Stomach (tissue), 9 donors: ENCODE data around the gene NDEL1. TPM values are rescaled to one million over a fixed set of nuclear protein-coding genes. Genes with fewer than 3 reads are reported as not detected.

Experiments
- DNase-seq, 2 donors: peaks; one replicate each; pipeline versions ENCODE4 v3.0.0 to v3.0.0-alpha.2; 2013 to 2019
- H3K27ac ChIP-seq, 5 donors: fragments of 200-600 bp in 4 of 5; sonication (generic) in 4 of 5; one replicate each; pipeline ENCODE4 v1.5.1; 2013 to 2019; ENCODE audit warnings: mild to moderate bottlenecking in 1 of 5, moderate library complexity in 1 of 5
- H3K27me3 ChIP-seq, 3 donors: fragments of 200-600 bp; sonication (generic); one replicate each; pipeline ENCODE4 v1.5.1; 2017 to 2019; ENCODE audit warnings: mixed run types in 1 of 3
- H3K36me3 ChIP-seq, 4 donors: fragments of 200-600 bp; sonication (generic); 1 replicate in 3 of 4; 2 replicates in 1 of 4; pipeline ENCODE4 v1.5.1; 2016 to 2019
- H3K4me1 ChIP-seq, 4 donors: fragments of 200-600 bp; sonication (generic); one replicate each; pipeline ENCODE4 v1.5.1; 2016 to 2019
- H3K4me3 ChIP-seq, 4 donors: fragments of 200-600 bp; sonication (generic) in 3 of 4; one replicate each; pipeline ENCODE4 v1.5.1; 2016 to 2019; ENCODE audit warnings: mild to moderate bottlenecking in 1 of 4
- H3K9me3 ChIP-seq, 4 donors: fragments of 200-600 bp; sonication (generic); one replicate each; pipeline ENCODE4 v1.5.1; 2016 to 2019
- CTCF ChIP-seq, 7 experiments: fragments of 450-650 bp in 4 of 7; fragments of 200-600 bp in 3 of 7; sonication (generic) in 3 of 7; IDR thresholded peaks; one replicate each; pipeline ENCODE4 v1.5.1; 2016 to 2019; ENCODE audit warnings: antibody characterized with exemption in 7 of 7, control low read depth in 2 of 7, mild to moderate bottlenecking in 1 of 7
- EP300 ChIP-seq: sonication (generic); formaldehyde crosslinking; IDR thresholded peaks from one replicate; pipeline ENCODE4 v1.6.1; 2017; ENCODE audit warnings: antibody characterized with exemption
- POLR2A ChIP-seq, 4 donors: fragments of 450-650 bp; IDR thresholded peaks; one replicate each; pipeline ENCODE4 v1.6.1; 2016; ENCODE audit warnings: antibody characterized with exemption in 4 of 4, control low read depth in 2 of 4, mild to moderate bottlenecking in 1 of 4, moderate library complexity in 1 of 4
- POLR2AphosphoS5 ChIP-seq, 3 donors: sonication (generic); formaldehyde crosslinking; IDR thresholded peaks; one replicate each; pipeline ENCODE4 v1.6.1; 2016; ENCODE audit warnings: antibody characterized with exemption in 3 of 3
- WGBS, 5 donors: extraction: QIAGEN DNeasy Blood & Tissue Kit in 3 of 5; methylation state at CpG; one replicate each; pipeline versions ENCODE4 v1.1.5 to v1.1.7; 2013 to 2018; 5-methylcytosine and 5-hydroxymethylcytosine counted together
- intact Hi-C: fragments of 100-400 bp; cut with DNase I; formaldehyde crosslinking; loops from one replicate; pipeline ENCODE4 v1.15.1; 2023; ENCODE audit warnings: low total_unique reads
- polyA plus RNA-seq, 3 donors: library from polyadenylated mRNA; stranded (reverse); fragments of 200-250 nt; gene quantifications; one replicate each; pipeline ENCODE4 v1.2.3, GENCODE V29; 2013
- total RNA-seq, 5 donors: library from RNA; depleted of rRNA; stranded (reverse); fragments of >200 nt; gene quantifications; one replicate each; pipeline versions ENCODE4 v1.1.0 to v1.2.3, GENCODE V29; 2014 to 2016
- donor health status: healthy with polysubstance abuse.
- donor health status: Bipolar disorder and iron deficiency.
- donor health status: healthy.

The NDEL1 gene
- total and polyA plus RNA-seq, 8 donors: 12.8 to 102 (median 42.9) TPM

GRCh38 chr17:8405499-8406016 lies 30.1 kb upstream of the NDEL1 start:
- Histone ChIP-seq H3K9me3 (no peaks in the 10 kb centered on the region), H3K4me1 (peaks cover 0 to 8% (median 3%) of the 10 kb centered on the region in 4 donors), H3K36me3 (no peaks in the 10 kb centered on the region), H3K27me3 (peaks cover 0 to 38% (median 0%) of the 10 kb centered on the region in 3 donors), H3K4me3 (no peak overlapping the region), H3K27ac (no peak overlapping the region)
- intact Hi-C loops: loop anchor here (5.0 kb wide), 1 partner anchor 337 kb away; the partner anchor contains the start of gene CCDC42
- WGBS, 5 donors: 80 to 93% (median 82%) methylated on average over 7 to 11 of the region's 11 CpGs
- TF ChIP-seq POLR2A (IDR thresholded peaks at IDR 0.05) (no peak), EP300 (no peak), POLR2AphosphoS5 (IDR thresholded peaks at IDR 0.05) (no peak), CTCF (IDR thresholded peaks at IDR 0.05) (no peak)
- DNase-seq: no peak

GRCh38 chr17:8406174-8406573 lies 29.5 kb upstream of the NDEL1 start:
- H3K27ac ChIP-seq: no peak overlapping the region
- intact Hi-C loops: loop anchor here (5.0 kb wide), 1 partner anchor 336 kb away; the partner anchor contains the start of gene CCDC42
- DNase-seq: no peak

GRCh38 chr17:8408371-8408770 lies 27.3 kb upstream of the NDEL1 start:
- H3K27me3 ChIP-seq: peaks cover 0 to 38% (median 0%) of the 10 kb centered on the region in 3 donors
- H3K4me1 ChIP-seq: peaks cover 0 to 19% (median 4%) of the 10 kb centered on the region in 4 donors
- H3K9me3 ChIP-seq: no peaks in the 10 kb centered on the region
- no peak overlapping the region for H3K27ac ChIP-seq
- 37 to 57% (median 48%) methylated on average over 14 of the region's 14 CpGs for WGBS, 5 donors
- TF ChIP-seq POLR2A (IDR thresholded peaks at IDR 0.05): no peak
- no peak for TF ChIP-seq POLR2AphosphoS5 (IDR thresholded peaks at IDR 0.05)
- TF ChIP-seq CTCF (IDR thresholded peaks at IDR 0.05): no peak
- no peak for TF ChIP-seq EP300
- H3K36me3 ChIP-seq: no peaks in the 10 kb centered on the region
- intact Hi-C loops: loop anchor here (5.0 kb wide), 1 partner anchor 334 kb away; the partner anchor contains the start of gene CCDC42
- DNase-seq: peak in 1 of 2 donors; percentile 49
- H3K4me3 ChIP-seq: no peak overlapping the region

More at GRCh38 chr17:8406174-8406573, 29.5 kb upstream of the NDEL1 start:
- no peak for TF ChIP-seq POLR2A (IDR thresholded peaks at IDR 0.05)
- no peak for TF ChIP-seq EP300
- no peak for TF ChIP-seq CTCF (IDR thresholded peaks at IDR 0.05)
- no peak for TF ChIP-seq POLR2AphosphoS5 (IDR thresholded peaks at IDR 0.05)
- H3K36me3 ChIP-seq: no peaks in the 10 kb centered on the region
- no peaks in the 10 kb centered on the region for H3K9me3 ChIP-seq
- WGBS, 5 donors: 54 to 75% (median 58%) methylated on average over 2 of the region's 2 CpGs
- peaks cover 0 to 38% (median 0%) of the 10 kb centered on the region in 3 donors for H3K27me3 ChIP-seq
- no peak overlapping the region for H3K4me3 ChIP-seq
- peaks cover 0 to 11% (median 4%) of the 10 kb centered on the region in 4 donors for H3K4me1 ChIP-seq

- intact Hi-C loops: loop anchor here (5.0 kb wide), 1 partner anchor 332 kb away; the partner anchor contains the start of gene CCDC42
- H3K27ac ChIP-seq: peak overlapping the region in 1 of 5 donors; percentile 7
These were observed 25.5 kb upstream of the NDEL1 start for GRCh38 chr17:8409966-8410882.

More at GRCh38 chr17:8409966-8410882, 25.5 kb upstream of the NDEL1 start:
- Histone ChIP-seq H3K36me3 (no peaks in the 10 kb centered on the region), H3K4me1 (peaks cover 0 to 19% (median 4%) of the 10 kb centered on the region in 4 donors), H3K4me3 (peak overlapping the region in 1 of 4 donors; percentile 2), H3K27me3 (peaks cover 0 to 46% (median 0%) of the 10 kb centered on the region in 3 donors), H3K9me3 (no peaks in the 10 kb centered on the region)
- TF ChIP-seq POLR2A (IDR thresholded peaks at IDR 0.05) (no peak), POLR2AphosphoS5 (IDR thresholded peaks at IDR 0.05) (peak in 2 of 3 donors; percentile 24 to 88), EP300 (no peak), CTCF (IDR thresholded peaks at IDR 0.05) (peak in 5 of 7 experiments; percentile 81 to 93 (median 88))
- peak; percentile 93 to 96 for DNase-seq
- 18 to 23% (median 20%) methylated on average over 19 of the region's 19 CpGs for WGBS, 5 donors
